Spinal cord (tissue), 10 donors: ENCODE measurements around the gene EFCAB6. TPM values are rescaled to one million over a fixed set of nuclear protein-coding genes. Genes with fewer than 3 reads are reported as not detected.

Source experiments
- DNase-seq, 6 donors: peaks; one replicate each; pipeline versions ENCODE4 v3.0.0 to v3.0.0-alpha.2; 2013 to 2015; ENCODE audit warnings: low spot score in 6 of 6, low read depth in 4 of 6
- H3K27ac ChIP-seq: one replicate; pipeline ENCODE4 v1.5.1; 2013; ENCODE audit warnings: low read depth, low read length, control low read depth
- H3K27me3 ChIP-seq: one replicate; pipeline ENCODE4 v1.6.1; 2013; ENCODE audit warnings: low read length; ENCODE audit not compliant: control insufficient read depth, insufficient read depth
- H3K36me3 ChIP-seq: one replicate; pipeline ENCODE4 v1.6.1; 2013; ENCODE audit warnings: low read length; ENCODE audit not compliant: control insufficient read depth, insufficient read depth
- H3K4me1 ChIP-seq: one replicate; pipeline ENCODE4 v1.6.1; 2013; ENCODE audit warnings: low read length; ENCODE audit not compliant: control insufficient read depth, insufficient read depth
- H3K4me3 ChIP-seq: one replicate; pipeline ENCODE4 v1.5.1; 2013; ENCODE audit warnings: low read depth, low read length, control low read depth
- H3K9me3 ChIP-seq: one replicate; pipeline ENCODE4 v1.6.1; 2013; ENCODE audit warnings: low read length; ENCODE audit not compliant: control insufficient read depth, insufficient read depth
- WGBS: methylation state at CpG from one replicate; pipeline ENCODE4 v1.1.5; 2013; ENCODE audit warnings: missing lambda C conversion rate; ENCODE audit not compliant: insufficient coverage; 5-methylcytosine and 5-hydroxymethylcytosine counted together
- polyA plus RNA-seq, 2 donors: library from polyadenylated mRNA; unstranded; fragments of 120-200 nt; gene quantifications; one replicate each; pipeline ENCODE4 v1.2.1, GENCODE V29; 2013; ENCODE audit not compliant: insufficient read length in 2 of 2
- total RNA-seq, 2 donors: library from RNA; depleted of rRNA in 1 of 2; stranded (reverse); fragments of 120-200 nt in 1 of 2; fragments of >200 nt in 1 of 2; gene quantifications; one replicate each; pipeline versions ENCODE4 v1.2.3 to v1.2.4, GENCODE V29; 2013 to 2014
- donor health status: healthy.

The EFCAB6 gene
- total and polyA plus RNA-seq, 4 donors = 2.8 to 9.1 (median 4.5) TPM

DNA sequence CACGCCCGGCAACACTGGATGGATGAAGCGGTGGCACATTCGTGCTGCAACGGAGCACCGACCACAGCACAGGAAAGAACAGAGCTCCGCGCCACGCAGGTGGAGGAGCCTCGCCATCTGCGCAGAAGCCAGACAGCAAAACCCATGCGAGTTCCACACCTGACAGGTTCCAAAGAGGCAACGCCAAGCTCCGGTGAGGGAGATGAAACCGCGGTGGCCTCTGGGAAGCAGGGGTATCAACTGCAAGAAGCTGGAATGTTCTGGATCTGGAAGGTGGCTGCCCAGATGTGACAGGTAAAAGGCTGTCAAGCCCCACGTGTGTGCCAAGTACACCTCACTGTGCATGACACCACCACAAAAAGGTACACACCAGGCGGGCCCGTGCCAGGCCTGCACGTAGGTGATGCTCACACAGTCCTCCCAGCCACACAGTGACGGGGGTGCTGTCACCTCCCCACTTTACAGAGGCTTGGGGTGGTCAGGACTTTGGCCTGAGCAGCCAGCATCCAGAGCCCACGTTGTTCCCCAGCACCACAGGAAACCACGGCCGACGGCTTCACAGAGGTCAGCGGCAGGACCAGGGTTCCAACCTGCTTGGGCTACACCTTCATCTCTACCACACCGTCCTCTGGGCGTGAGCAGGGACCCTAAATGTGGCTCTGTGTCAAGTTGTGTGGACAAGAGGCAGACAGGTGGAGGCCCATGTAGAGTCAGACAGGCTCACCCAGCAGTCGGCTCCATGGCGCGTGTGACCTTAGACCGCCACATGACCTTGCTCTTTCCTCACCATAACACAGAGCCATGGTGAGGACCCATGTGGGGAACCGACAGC, 19.7 kb upstream of the EFCAB6 start:
- no peak for DNase-seq
- Histone ChIP-seq H3K27ac (no peak overlapping the region), H3K9me3 (no peaks in the 10 kb centered on the region), H3K4me1 (peaks cover 29% of the 10 kb centered on the region), H3K36me3 (peaks cover 66% of the 10 kb centered on the region), H3K4me3 (no peak overlapping the region), H3K27me3 (no peaks in the 10 kb centered on the region)
- 96% methylated on average over 31 of the region's 33 CpGs for WGBS

DNA sequence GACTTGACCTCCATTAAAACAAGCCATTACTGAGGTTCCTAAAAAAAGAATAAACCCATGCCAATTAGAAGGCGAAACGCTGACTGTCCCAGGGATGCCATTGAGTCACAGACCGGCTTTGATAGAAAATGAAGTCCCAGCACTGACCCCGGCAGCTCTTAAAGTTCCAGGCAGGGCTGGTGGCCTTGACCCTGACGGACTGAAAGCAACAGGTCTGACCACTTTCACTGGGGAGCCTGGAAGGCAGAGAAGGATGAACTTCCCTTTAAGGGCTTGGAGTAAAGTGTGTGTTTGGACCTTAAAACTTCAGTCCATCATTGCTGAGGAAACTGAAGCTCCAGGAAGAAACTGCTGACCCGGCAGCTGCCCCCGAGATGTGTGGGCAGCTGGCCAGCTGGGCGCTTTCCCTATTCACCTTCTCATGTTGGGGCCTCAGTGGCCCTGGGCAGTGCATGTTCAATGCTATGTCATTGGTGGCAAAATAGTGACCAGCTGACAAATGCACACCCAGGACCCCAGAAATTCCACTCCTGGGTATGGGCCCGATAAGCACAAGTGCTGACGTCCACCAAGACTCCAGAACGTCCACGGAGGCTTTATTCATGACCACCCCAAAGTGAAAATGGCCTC, 18.9 kb upstream of the EFCAB6 start:
- Histone ChIP-seq H3K4me1 (peaks cover 36% of the 10 kb centered on the region), H3K27ac (no peak overlapping the region), H3K9me3 (no peaks in the 10 kb centered on the region), H3K36me3 (peaks cover 61% of the 10 kb centered on the region), H3K4me3 (no peak overlapping the region), H3K27me3 (no peaks in the 10 kb centered on the region)
- 73% methylated on average over 11 of the region's 12 CpGs for WGBS
- DNase-seq = no peak

DNA sequence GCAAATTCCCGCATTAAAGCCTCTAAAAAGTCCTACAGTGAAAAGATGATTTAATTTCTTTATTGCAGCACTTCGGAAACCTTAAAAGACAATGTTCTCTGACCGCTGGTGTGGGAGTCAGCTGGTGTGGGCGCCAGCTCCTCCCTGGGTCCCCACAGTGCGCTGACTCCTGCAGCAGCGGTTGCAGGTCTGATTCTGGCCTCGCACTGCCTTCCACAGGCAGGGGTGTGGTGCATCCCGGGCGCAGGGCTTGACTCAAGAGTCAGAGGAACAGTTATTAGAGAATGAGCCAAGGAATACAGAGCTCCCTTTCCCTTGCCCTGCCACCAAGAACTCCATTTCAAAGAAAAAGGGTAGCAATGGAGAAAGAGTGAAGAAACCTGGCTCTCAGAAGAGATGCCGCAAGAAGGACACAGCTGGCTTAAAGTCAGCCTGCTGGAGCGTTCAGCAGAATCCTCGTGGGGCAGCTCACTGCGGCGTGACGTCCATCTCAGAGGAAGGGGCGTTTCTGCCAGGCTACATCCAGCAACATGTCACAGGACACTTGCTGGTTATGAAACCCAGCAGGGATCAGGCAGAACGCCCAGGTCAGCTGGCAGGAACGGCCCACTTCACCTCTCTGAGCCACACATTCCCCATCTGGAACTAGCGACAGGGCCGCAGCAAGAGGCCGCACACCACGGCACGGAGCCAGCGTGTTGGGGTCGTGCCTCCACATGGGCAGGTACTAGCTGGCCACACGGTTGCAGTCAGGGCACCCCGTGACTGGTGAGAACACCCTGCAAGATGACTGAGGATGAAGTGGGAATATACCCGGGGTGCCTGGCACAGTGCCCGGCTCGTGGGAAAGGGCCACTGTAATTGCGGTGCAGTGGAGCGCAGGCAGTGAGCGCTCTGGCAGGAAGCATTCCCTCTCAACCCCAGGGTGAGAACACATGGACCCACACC, 18.1 kb upstream of the EFCAB6 start:
- H3K4me1 ChIP-seq = peaks cover 37% of the 10 kb centered on the region
- no peaks in the 10 kb centered on the region for H3K27me3 ChIP-seq
- peaks cover 53% of the 10 kb centered on the region for H3K36me3 ChIP-seq
- peak overlapping the region; percentile 25 for H3K27ac ChIP-seq
- peak in 2 of 6 donors; percentile 38 to 47 for DNase-seq
- no peak overlapping the region for H3K4me3 ChIP-seq
- no peaks in the 10 kb centered on the region for H3K9me3 ChIP-seq
- 59% methylated on average over 29 of the region's 33 CpGs for WGBS

DNA sequence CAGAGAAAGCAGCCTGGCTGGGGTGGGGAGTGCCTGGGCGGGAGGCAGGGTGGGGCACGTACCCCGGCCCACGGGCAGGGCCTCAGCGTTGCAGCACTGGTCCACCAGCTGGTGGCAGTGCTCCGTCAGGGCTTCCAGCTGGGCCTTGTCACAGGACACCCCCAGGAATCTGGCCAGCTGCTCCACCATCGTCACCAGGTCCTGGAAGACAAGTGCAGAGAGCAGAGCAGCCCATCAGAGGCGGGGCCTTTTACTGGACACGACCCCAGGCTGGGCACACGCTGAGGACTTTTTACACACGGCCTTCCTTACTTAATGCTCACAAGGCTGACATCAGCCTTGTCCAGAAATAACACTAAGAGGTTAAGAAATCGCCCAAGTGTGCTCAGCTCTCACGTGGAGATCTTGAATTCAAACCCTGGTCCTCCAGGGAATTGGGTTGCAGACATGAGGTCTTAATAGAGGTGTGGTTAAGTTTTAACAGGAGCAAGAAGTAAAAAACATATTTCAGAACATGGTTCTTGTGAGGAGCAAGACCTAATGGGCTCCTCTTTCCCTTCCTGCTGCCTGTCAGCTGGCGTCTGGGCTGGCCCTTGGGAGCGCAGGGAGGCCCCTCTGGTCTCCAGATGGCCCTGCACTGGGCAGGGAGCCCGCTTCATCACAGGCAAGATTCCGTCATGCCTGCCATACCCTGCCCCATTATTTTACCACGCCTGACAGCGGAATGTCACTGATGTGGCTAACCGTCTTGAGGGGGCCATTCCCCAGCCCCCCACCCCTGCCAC, 17.1 kb upstream of the EFCAB6 start:
- Histone ChIP-seq H3K27ac (peak overlapping the region; percentile 25), H3K27me3 (no peaks in the 10 kb centered on the region), H3K36me3 (peaks cover 60% of the 10 kb centered on the region), H3K9me3 (no peaks in the 10 kb centered on the region), H3K4me1 (peaks cover 37% of the 10 kb centered on the region), H3K4me3 (no peak overlapping the region)
- DNase-seq = peak in 1 of 6 donors; percentile 82
- WGBS = 46% methylated on average over 16 of the region's 20 CpGs

DNA sequence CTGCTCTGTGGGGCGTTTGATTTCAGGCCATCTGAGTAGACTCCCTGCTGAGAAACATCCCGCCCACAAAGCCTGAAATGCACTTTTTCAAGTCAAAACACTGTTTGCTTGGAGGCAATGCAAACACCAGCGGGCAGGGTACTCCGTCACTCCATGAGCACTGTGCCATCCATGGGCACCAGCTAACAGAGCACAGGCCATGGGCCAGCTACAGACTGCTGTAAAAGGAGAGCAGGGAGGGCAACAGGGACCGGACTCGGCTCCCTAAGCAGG, 16.6 kb upstream of the EFCAB6 start:
- H3K27me3 ChIP-seq = no peaks in the 10 kb centered on the region
- WGBS = 59% methylated on average over 6 of the region's 6 CpGs
- H3K4me3 ChIP-seq = no peak overlapping the region
- peaks cover 60% of the 10 kb centered on the region for H3K36me3 ChIP-seq
- H3K27ac ChIP-seq = no peak overlapping the region
- H3K9me3 ChIP-seq = no peaks in the 10 kb centered on the region
- DNase-seq = no peak
- peaks cover 37% of the 10 kb centered on the region for H3K4me1 ChIP-seq

DNA sequence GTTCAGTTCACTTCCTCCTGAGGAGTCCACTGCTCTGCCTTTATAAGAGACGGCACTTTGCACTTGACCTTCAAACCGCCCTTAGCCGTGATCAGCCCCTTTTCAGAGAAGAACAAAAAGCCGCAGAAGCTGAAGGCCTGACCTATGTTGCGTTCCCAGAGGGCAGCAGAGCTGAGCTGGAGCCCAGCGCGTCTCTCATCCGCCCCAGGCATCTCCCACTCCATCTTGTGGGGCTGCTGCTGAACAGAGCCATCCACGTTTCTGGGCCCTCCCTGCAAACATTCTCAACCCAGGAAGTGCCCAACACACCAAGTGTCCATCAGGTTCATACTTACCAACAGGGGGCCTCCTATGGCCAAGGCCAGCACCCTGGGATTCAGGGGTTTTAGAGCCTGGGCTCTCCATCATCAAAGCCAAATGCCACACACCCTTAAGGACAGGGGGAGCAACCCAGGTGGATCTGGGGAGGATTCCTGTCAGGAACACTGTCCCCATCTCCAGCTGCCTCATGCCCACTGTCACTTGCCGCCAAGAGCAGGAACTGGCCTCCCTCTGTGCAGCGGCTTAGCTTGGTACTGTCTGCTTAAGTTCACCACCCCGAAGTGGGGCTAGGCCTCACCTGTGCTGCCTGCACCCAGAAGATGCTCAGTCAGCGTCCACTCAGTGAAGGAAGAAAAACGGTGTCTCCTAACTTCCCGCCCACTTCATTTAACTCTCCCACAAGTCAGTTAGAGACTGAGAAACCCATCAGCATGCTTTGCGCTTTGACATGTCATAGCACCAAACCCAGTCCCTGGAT, 16.0 kb upstream of the EFCAB6 start:
- Histone ChIP-seq H3K36me3 (peaks cover 55% of the 10 kb centered on the region), H3K4me1 (peaks cover 43% of the 10 kb centered on the region), H3K27ac (no peak overlapping the region), H3K27me3 (no peaks in the 10 kb centered on the region), H3K4me3 (no peak overlapping the region), H3K9me3 (no peaks in the 10 kb centered on the region)
- DNase-seq = no peak
- 73% methylated on average over 16 of the region's 16 CpGs for WGBS

DNA sequence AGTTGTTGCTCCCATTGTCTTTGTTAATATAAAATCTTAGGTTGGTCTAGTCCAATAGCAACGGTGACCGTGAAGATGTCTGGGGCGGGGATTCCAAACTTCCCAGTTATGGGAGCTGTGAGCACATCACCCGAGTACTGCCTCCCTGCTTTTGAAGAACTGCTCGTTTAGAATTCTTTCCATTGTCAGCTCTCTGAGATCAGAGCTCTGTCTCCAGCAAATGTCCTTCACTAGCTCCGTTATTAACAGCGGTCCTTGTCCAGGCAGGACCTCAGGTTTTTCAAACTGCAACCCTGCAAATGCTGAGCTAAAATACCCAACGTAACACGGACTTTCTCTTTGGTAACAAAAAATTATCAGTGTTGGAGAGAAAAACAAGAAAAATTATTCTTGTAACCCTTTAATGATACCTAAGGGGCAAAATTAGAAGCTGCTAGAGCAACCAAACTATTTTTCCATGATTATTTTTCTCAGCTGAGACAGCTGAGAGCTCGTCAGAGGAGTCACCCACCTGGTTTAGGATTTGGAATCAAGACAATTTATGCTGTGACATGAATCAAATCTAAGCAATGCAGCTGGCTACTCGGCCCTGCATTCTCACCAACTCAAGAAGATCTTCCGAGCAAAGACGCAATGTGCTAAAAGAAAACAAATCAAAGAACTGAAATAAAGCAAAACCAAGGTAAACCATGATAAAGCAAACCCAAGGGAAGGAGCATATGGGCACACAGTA, 15.1 kb upstream of the EFCAB6 start:
- WGBS = 38% methylated on average over 6 of the region's 13 CpGs
- H3K27me3 ChIP-seq = no peaks in the 10 kb centered on the region
- no peak overlapping the region for H3K4me3 ChIP-seq
- H3K36me3 ChIP-seq = peaks cover 47% of the 10 kb centered on the region
- peak in 1 of 6 donors; percentile 46 for DNase-seq
- H3K27ac ChIP-seq = no peak overlapping the region
- H3K4me1 ChIP-seq = peaks cover 46% of the 10 kb centered on the region
- H3K9me3 ChIP-seq = no peaks in the 10 kb centered on the region
